KOPT-K1 (cell line): Measurements from ENCODE around the gene KDELR3.

Experiments used
- H3K27ac ChIP-seq: fragments of 200-600 bp; sonication (generic); 2 replicates; pipeline ENCODE4 v1.5.1; 2016; ENCODE audit warnings: antibody characterized with exemption, mild to moderate bottlenecking, low read depth, low read length; ENCODE audit not compliant: poor library complexity, severe bottlenecking
- H3K36me3 ChIP-seq: fragments of 200-600 bp; sonication (generic); 2 replicates; pipeline ENCODE4 v1.5.1; 2017; ENCODE audit warnings: antibody characterized with exemption, mild to moderate bottlenecking, low read length, moderate library complexity; ENCODE audit not compliant: insufficient read depth
- H3K9me3 ChIP-seq: fragments of 200-600 bp; sonication (generic); 2 replicates; pipeline ENCODE4 v1.5.1; 2017; ENCODE audit warnings: antibody characterized with exemption, low read length, mild to moderate bottlenecking; ENCODE audit not compliant: insufficient read depth, poor library complexity, severe bottlenecking

KDELR3 gene

DNA sequence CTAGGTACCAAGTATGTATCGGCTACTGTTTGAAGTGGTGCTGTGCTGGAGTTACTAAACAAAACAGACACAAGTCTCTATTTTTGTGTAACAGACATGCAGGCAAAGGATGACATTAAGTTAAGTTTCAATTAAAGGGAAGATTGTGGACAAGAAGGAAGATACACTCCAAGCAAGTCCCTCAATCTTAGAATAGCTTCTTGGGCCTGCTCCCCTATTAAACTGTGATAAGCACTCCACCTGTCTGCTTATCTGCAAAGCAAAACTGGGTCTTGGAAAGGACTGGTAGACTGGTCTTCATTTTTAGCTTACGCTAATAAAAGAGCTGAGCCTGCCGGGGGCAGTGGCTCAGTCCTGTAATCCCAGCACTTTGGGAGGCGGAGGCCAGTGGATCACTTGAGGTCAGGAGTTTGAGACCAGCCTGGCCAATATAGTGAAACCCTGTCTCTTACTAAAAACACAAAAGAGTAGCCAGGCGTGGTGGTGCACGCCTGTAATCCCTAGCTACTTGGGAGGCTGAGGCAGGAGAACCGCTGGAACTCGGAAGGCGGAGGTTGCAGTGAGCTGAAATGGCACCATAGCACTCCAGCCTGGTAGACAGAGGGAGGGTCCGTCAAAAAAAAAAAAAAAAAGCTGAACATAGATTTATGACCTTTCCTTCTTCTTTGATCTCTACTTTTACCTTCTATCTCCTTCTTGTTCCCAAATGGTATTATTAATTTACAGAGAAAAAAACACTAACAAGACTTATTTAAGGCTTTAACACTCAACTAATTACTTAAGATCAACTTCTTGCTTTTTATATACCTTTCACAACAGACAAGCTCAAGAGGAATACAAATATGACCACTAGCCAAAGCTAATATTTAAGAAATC is 34.1 kb downstream of the KDELR3 start:
- H3K9me3 ChIP-seq = no peaks in the 10 kb centered on the region
- peaks cover 77% of the 10 kb centered on the region for H3K36me3 ChIP-seq
- no peak overlapping the region for H3K27ac ChIP-seq

DNA sequence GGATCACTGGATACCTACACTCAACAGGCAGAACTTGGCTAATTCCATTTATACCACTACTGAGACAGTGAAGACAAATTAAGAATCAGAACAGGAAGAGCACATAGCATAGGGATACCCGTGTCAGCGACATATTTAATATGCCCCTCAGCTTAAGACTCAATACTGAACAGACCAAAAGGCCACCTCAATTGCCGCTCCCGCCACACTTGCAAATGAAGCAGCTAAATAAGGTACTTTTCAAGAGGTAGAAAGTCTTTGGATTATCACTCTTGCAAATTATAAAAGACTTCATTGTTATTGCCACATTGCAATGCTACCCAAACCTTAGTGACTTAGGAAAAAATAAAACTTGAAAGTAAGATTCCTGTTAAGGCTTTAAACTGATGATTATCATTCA is 35.1 kb downstream of the KDELR3 start:
- Histone ChIP-seq H3K36me3 (peaks cover 67% of the 10 kb centered on the region), H3K27ac (no peak overlapping the region), H3K9me3 (no peaks in the 10 kb centered on the region)

DNA sequence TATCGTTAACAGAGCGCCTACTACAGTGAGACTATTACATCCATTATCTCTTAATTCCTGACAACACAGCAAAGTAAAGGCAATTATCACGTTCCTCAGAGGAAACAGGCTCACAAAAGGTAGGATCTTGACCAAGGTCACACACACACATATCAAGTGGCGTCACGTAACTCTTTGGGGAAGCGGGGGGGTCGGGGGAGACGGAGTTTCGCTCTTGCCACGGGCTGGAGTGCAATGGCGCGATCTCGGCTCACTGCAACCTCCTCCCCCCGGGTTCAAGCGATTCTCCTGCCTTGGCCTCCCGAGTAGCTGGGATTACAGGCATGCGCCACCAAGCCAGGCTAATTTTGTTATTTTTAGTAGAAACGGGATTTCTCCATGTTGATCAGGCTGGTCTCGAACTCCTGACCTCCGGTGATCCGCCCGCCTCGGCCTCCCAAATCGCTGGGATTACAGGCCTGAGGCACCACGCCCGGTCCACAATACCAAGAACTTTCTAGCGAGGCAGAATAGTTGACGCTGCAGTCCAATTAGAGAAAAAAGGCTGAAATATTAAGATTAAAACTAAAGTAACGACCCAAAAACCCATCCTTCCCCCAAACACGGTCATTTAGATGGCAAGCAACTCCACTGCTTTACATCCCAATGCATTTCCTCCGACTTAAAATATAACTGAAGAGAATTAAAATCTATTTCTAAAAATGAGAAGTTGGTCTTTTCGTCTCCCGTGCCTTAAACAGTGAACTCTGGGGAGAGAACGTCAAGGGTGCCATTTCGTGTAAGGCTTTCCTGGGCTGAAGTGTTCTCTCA is 37.0 kb downstream of the KDELR3 start:
- peaks cover 48% of the 10 kb centered on the region for H3K36me3 ChIP-seq
- H3K27ac ChIP-seq = peak overlapping the region; percentile 98
- H3K9me3 ChIP-seq = no peaks in the 10 kb centered on the region

DNA sequence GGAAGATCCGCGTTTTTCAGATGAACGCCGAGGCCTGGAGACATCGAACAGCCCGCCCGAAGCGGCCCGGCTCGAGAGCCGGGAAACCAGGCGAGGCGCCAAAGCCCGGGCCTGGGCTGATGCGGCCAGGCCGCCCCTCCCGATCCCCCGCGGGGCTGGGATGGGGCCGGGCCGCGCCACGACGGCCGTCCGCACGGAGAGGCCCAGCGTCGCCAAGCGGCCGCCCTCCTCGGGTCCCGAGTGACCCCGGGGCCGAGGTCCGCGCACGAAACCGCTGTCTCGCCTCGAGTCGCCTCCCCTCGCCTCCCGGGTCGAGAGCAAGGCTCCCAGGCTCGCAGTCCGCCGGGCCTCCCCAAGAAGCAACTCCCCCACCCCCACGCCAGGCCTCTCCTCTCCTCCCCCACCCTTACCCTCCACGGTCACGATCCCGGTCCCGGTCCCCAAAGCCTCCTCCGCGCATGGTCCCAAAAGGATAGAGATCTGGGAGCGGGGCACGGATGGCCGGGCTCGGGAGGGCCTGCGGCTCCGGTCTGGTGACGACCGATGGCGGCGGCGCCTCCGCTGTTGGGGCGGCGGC is 37.7 kb downstream of the KDELR3 start:
- Histone ChIP-seq H3K27ac (peak overlapping the region; percentile 98), H3K36me3 (peaks cover 41% of the 10 kb centered on the region), H3K9me3 (no peaks in the 10 kb centered on the region)

DNA sequence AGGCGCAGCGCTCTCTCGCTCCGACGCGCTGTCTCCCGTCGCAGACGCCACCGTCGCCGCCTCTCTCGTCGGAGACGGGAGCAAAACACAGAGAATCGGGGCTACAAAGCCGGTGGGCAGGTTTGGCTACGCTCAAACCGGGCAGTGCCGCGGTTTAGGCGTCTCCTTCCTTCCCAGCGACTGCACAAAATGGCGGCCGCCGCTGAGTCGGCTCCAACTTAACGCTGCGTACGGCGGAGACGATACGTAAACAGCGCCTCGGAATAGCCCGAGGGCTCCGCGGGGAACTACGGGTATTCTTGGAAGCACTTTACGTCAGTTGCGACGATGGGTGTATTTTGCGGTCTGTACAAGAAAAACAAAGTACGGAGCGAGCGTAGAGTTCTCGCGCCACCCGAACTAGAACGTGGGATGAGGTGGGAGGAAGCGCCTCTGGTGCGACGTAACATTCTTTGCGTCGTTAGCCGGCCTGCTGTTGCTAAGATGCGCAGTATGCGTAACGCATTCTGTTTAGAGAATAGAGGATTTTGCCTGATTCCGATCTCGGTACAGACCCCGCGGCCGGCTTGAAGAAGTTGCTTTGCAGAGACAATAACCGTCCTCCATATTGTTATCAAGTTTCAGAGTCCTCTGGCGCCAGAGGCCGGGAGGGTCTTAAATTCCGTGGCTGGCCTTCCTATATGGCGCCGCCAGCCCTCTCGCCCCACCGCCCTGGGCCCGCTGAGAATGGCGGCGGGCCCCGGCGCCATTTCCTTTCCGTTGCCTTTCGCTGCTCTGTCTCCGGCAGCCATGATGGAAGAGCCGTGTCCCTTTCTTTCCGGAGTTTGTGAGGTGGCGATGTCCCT is 38.4 kb downstream of the KDELR3 start, which contains the start of gene DDX17:
Gene DDX17, minus strand, starts transcription at position 194 of the 845 bp plus-strand sequence.
- Histone ChIP-seq H3K9me3 (no peaks in the 10 kb centered on the region), H3K27ac (peak within 1 kb of the TSS; percentile 98), H3K36me3 (peaks cover 34% of the 10 kb centered on the region)

DNA sequence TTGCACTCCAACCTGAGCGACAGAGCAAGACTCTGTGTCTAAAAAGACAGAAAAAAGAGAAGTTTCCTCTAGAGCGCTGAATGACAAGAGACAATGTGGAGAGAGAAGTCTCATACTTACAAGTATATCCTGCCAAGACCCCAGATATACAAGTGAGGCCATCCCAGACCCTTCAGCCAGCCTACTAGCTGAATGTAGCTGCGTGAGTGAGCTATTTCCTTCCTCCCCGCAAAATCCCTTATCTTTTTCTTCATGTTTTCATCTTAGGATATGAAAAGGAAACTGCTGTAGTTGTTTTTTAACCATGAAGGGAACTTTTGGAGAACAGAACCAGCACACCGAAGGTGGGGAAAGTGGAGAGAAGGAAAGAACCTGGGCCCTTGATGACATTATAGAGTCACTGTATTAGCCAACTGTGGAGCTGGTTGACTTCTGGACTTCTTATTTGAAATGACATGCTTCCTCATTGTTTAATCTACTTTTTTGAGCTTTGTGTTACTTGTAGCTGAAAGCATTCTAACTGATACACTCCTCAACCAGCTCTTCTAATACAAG is 42.6 kb downstream of the KDELR3 start:
- no peak overlapping the region for H3K27ac ChIP-seq
- no peaks in the 10 kb centered on the region for H3K36me3 ChIP-seq
- H3K9me3 ChIP-seq = no peaks in the 10 kb centered on the region

DNA sequence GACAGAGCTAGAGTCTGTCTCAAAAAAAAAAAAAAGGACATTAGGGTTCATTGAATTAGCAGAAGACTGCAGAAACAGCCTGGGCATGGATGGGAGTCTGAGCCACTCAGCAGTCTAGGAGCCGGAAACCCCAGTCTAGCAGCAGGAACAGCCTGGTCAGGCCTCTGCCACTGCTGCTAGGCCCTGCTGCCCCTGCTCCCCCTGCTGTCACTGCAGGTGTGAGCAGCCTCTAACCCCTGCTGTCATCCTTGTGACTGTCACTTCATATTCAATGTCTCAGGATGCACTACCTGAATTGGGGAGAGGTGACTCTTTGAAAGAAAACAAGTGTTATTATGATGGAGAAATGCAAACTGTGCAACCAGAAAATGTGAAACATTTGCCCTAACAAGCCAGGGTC is 45.2 kb downstream of the KDELR3 start:
- Histone ChIP-seq H3K36me3 (no peaks in the 10 kb centered on the region), H3K27ac (no peak overlapping the region), H3K9me3 (no peaks in the 10 kb centered on the region)

DNA sequence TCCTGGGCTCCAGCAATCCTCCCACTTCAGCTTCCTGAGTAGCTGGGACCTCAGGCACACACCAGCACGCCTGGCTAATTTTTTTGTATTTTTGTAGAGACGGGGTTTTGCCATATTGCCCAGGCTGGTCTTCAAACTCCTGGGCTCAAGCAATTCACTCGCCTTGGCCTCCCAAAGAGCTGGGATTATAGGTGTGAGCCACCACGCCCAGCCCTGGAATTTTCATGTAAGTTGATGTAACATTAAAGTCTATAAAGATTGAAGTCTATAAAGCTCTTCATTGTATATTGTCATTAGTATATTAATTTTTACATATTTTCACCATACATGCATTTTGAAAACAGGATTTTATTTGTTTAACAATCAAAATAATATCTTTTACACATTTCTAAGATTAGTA is 50.7 kb downstream of the KDELR3 start:
- Histone ChIP-seq H3K36me3 (peaks cover 7% of the 10 kb centered on the region; the same call in 1 of the 2 replicates), H3K27ac (no peak overlapping the region), H3K9me3 (no peaks in the 10 kb centered on the region)

DNA sequence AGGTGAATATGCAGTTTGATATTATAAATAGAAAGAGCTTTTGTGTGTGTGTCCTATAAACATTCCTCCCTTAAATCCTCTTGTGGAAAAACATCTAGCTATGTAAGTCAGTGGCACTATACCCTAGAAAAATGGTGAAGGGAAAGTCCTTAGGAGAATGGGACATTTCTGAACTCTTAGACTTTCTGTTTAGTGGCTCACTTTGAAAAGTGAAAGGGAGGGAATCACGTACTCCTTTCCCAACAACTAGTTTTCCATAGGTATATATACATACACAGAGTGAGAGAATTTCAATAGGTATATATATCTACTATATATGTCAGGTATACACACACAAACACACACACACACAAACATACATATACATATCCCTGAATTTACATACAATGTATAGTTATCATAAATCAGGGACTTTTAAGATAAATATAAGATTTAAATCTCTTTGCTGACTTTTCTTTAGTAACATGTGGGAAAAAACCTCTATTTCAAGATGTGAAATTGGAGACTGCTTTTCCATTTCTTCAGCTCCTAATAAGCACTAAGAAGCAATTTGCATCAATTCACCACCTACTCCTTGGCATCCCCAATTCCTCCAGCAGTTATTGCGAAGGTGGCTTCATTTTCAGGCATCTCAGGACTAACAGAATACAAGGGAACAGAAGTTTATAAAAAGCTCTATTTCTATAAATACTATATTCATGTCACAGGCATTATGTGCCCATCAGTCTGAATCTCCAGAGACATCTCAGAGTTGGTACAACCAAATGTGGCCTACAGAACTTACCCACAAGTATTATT is 51.8 kb downstream of the KDELR3 start:
- H3K27ac ChIP-seq = no peak overlapping the region
- H3K9me3 ChIP-seq = no peaks in the 10 kb centered on the region
- H3K36me3 ChIP-seq = peaks cover 7% of the 10 kb centered on the region; the same call in 1 of the 2 replicates

DNA sequence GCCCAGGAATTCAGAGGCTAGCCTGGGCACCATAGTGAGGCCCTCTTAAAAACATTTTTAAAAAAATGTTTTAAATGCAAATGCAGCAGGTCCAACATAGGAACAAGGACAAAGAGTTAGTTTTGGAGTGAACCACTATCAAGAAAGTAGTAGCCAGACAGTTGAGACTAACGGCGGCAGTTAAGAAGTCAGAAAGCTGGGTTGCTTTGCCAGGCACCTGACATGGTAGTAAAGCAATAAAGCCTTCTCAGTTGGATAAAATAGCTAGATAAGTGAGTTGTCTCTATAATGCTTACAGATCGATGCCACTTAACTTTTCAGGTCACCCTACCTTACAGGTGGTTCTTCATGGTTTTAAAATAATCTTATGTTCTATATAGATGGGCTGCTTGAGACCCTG is 55.1 kb downstream of the KDELR3 start:
- Histone ChIP-seq H3K27ac (no peak overlapping the region), H3K9me3 (no peaks in the 10 kb centered on the region), H3K36me3 (peaks cover 11% of the 10 kb centered on the region; the same call in 1 of the 2 replicates)

DNA sequence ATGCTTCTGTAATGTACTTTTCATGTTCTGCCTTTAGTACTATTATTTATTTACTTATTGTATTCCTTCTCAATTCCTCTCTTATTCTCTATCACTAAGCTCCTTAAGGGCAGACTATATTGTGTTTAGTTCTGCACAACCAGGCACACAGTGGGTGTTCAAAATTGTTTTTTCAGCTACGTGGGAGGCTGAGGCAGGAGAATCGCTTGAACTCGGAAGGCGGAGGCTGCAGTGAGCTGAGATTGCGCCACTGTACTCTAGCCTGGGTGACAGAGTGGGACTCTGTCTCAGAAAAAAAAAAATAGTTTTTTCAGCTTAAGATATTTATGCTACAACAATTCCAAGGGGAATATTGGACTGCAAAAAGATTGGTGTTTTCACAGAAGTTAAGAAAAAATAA is 55.6 kb downstream of the KDELR3 start:
- Histone ChIP-seq H3K36me3 (peaks cover 11% of the 10 kb centered on the region; the same call in 1 of the 2 replicates), H3K27ac (no peak overlapping the region), H3K9me3 (no peaks in the 10 kb centered on the region)

DNA sequence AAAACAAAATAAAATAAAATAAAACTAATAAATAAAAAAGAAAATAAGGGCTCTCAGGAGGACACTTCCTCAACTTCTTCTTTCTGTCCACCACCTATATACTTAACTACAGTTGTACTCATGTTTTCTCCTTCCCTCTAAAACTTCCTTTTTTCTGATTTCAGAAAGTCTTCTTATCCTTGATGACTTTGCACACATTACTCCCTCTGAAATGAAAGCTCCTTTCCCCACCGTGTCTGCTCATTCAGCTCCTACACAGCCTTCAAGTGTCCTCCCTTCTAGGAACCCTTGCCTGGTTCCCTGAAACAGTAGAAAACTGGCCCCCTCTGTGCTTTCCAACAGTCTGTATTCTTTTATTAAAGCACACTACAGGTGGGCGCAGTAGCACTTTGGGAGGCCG is 56.5 kb downstream of the KDELR3 start:
- no peak overlapping the region for H3K27ac ChIP-seq

DNA sequence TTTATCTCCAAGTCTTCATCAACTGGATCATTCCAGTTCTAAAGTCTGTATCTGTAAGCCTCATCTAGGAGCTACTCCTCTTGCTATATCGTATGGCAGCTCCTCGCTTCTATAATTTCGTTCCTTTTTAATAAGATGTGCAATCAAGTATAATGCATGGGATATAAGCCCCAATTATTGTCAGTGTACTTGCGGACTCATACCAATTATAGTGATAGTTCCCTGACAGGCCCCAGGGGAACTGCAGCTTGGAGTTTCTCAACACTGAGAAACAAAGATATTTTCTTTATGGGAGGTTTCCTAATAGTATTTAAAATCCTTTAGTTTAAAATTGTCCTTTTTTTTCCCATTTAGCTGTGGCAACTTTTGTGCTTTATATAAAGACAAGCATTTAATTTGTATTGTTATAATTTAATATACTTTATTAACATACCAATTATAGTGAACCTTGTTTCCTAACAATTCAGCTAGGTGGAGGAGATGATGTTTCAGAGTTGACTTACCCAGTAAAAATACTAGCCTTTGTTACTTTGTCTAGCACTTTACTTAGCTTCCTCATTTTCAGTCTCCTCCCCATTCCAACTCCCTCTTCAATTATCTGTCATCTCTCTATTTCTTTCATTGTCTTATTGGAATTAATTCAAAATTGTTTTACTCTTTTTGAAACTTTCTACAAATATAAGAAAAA is 63.5 kb downstream of the KDELR3 start:
- Histone ChIP-seq H3K27ac (peak overlapping the region; percentile 33), H3K9me3 (no peaks in the 10 kb centered on the region), H3K36me3 (peaks cover 33% of the 10 kb centered on the region; the same call in 1 of the 2 replicates)

More for the DNA sequence above, 56.5 kb downstream of the KDELR3 start:
- Histone ChIP-seq H3K36me3 (peaks cover 12% of the 10 kb centered on the region; the same call in 1 of the 2 replicates), H3K9me3 (no peaks in the 10 kb centered on the region)
